ENCODE measurements around the gene PNPLA7.
"Not testable (repeated sequence)": the region's sequence is repeated elsewhere in the genome, so short reads cannot be mapped to it uniquely, and the experiment has no call there.

Gene PNPLA7

GRCh38 chr9:137575716-137576411 is 25.7 kb upstream of the PNPLA7 start:
- no peak for DNase-seq

- no peak for DNase-seq
Observed at GRCh38 chr9:137575364-137575715, 25.1 kb upstream of the PNPLA7 start.

- DNase-seq: no peak
Observed at GRCh38 chr9:137574192-137574591, 24.0 kb upstream of the PNPLA7 start.

DNA sequence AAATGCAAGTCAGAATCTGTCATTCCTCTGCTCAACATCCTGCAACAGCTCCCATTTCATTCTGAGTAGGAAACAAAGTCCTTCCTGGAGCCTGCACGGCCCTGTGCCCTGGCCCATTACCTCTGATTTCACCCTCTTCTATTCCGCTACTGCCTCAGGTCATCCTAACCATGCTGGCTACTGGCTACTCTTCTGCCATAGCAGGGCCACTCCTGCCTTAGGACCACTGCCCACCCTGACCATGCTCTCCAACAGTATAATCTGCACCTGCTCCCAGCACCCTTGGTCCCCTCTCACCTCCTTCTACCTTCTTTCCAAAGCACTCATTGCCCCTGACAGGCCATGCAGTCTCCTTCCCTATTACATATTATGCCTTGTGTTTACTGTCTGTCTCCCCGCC is 20.4 kb upstream of the PNPLA7 start:
- DNase-seq: no peak

- no peak for DNase-seq
Observed at GRCh38 chr9:137569609-137570203, 19.5 kb upstream of the PNPLA7 start.

- DNase-seq: not testable (repeated sequence)
Observed at GRCh38 chr9:137568445-137568844, 18.2 kb upstream of the PNPLA7 start.

GRCh38 chr9:137564817-137565411 is 14.7 kb upstream of the PNPLA7 start:
- no peak for DNase-seq

GRCh38 chr9:137564134-137564533 is 13.9 kb upstream of the PNPLA7 start:
- DNase-seq: no peak

GRCh38 chr9:137558127-137558526 is 7.9 kb upstream of the PNPLA7 start:
- no peak for DNase-seq

DNA sequence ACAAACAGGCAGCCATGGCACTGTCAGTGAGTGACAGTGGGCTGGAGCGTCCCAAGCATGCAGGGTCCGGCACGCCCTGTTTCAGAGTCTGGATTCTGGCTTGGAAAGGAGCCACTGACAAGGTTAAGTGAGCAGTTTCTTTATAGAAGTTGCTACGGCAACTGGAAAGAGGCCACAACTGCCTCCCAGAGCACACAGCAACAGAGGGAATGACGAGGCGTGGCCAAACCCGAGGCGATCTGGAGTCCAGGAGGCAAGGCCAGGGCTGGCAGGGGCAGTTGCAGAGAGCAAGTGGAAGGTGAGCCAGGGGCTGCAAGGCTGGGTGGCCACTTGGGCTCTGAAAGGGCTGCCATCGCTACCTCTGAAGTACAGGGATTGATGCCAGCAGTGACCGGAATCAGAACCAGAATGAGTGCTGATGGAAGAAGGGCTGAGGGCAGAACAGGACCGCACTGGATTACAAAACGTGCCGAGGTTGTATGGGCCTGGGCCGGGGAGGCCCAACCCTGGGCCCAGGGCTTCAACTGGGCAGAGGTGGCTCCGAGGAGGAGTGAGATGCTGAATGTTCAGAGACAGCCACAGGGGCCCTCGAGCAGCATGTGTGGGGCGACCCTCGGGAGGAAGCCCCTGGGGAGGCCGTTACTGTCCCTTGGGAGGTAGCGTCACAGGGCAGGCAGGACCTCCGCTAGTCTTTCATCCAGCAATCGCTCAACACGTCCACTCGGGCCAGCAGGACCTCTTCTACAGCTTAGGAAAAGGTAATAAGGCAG is 6.1 kb upstream of the PNPLA7 start:
- no peak for DNase-seq

GRCh38 chr9:137555179-137555578 is 5.0 kb upstream of the PNPLA7 start:
- DNase-seq: no peak

- no peak for DNase-seq
Observed at GRCh38 chr9:137554349-137554748, 4.1 kb upstream of the PNPLA7 start.

GRCh38 chr9:137553654-137554053 is 3.5 kb upstream of the PNPLA7 start:
- not testable (repeated sequence) for DNase-seq

- peak; percentile 88 for DNase-seq
Observed at GRCh38 chr9:137552022-137552768, 2.0 kb upstream of the PNPLA7 start.

DNA sequence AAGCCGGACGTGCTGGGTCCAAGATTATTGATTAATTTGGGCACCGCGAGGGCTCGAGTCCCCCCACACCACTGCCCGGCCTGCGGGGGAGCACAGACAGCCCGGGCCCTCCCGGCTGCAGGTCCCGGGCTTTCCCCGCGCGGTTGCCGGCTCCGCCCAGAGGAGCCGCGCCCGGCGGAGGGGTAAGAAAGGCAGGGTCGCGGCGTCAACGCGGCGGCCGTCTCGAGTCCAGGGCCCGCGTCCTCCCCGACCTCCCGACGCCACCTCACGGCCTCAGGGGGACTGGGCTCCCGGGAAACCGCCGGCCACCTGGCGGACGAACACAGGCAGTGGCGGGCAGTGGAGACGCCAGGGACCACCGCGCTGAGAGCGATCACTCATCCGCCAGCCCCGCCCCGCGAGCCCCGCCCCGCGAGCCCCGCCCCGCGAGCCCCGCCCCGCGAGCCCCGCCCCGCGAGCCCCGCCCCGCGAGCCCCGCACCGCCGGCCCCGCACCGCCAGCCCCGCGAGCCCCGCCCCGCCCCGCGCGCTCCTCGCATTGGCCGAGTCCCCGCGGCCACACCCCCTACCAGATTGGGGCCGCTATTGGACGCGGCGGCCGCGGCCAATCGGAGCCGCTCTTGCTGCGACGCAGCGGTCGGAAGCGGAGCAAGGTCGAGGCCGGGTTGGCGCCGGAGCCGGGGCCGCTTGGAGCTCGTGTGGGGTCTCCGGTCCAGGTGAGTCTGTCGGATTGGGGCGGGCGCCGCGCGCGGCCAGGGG is 1.2 kb upstream of the PNPLA7 start, which contains the start of gene MRPL41:
Gene MRPL41 (plus strand): TSS at position 616 of the 758 bp plus-strand sequence. CDS start 203 bp downstream, outside the sequence.
- peak; percentile 89 for DNase-seq

GRCh38 chr9:137550958-137551263 is 709 bp upstream of the PNPLA7 start:
- not testable (repeated sequence) for DNase-seq

DNA sequence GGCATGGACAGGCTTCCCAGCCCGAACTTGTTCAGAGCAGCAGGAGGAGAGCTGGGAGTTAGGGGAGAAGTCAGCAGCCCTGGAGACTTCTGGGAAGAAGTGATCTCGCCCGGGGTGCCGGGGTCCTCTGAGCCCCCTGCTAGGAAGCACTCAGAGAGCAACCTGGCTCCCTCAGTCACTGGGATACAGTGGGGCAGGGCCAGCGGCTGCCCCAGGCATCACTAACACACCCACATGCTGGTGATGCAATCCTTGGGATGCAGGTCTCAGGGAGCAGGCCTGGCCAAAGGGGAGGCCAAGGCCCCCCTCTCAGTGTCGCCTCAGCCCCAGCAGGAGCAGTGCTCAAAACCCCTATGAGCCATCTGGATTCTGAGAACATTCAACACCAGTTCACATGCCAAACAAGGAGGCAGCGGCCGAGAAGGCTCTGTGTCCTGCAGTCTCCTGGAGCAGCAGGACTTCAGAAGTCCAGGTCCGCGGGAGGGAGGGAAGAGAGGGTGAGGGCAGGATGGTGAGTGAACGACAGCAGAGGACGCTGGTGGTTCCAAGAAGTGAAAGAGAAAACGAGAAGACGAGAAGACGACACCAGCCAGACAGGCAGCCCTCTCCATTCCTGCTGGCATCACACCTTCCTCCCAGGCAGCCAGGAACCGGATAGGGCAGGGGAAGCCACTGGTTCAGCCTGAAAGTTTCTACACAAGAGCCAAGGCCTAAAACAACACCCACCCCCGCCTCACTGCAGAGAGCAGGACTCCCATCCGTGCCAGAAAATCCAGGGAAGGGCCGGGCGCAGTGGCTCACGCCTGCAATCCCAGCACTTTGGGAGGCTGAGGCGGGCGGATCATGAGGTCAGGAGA is 2.3 kb downstream of the PNPLA7 start:
- no peak for DNase-seq

DNA sequence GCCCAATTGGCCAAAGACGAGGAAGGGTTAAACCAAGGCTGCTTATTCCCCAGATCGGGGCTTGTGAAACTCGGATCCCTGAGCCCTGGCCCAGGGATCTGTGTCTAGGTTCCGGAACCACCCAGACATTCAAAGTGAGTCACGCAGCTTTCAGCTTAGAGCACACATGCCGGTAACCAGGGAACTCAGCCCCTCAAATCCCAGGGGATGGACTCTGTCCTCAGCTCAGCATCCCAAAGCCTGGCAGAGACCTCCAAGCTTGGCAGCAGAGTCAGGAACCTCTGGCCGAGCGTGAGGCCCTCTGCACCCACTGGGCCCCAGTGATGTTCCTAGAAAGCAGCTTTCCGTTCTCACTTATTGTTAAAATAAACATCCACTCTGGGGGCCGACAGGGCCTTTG is 5.1 kb downstream of the PNPLA7 start:
- DNase-seq: no peak

DNA sequence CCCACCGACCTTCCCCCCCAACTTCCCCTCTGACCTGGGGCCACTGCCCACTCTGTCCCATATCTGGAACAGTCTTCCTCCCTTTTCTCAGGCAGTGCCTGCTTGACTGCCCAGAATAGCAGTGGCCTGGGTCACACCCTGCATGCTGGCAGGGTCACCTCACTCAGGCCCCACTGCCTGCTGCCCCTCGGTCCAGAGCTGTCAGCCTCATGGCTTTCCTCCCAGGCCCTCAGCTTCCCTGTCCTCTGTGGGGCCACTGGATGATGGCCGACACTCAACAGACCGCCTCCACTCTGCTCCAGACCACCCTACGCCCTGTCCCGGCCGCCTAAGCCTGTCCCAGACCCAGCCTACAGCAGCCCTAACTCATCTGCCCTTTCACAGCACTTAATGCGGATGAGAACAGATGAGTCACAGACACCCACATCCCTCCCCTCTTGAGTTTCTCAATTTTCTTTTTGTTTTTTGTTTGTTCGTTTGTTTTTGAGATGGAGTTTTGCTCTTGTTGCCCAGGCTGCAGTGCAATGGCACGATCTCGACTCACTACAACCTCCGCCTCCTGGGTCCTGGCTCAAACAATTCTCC is 5.9 kb downstream of the PNPLA7 start:
- DNase-seq: no peak

DNA sequence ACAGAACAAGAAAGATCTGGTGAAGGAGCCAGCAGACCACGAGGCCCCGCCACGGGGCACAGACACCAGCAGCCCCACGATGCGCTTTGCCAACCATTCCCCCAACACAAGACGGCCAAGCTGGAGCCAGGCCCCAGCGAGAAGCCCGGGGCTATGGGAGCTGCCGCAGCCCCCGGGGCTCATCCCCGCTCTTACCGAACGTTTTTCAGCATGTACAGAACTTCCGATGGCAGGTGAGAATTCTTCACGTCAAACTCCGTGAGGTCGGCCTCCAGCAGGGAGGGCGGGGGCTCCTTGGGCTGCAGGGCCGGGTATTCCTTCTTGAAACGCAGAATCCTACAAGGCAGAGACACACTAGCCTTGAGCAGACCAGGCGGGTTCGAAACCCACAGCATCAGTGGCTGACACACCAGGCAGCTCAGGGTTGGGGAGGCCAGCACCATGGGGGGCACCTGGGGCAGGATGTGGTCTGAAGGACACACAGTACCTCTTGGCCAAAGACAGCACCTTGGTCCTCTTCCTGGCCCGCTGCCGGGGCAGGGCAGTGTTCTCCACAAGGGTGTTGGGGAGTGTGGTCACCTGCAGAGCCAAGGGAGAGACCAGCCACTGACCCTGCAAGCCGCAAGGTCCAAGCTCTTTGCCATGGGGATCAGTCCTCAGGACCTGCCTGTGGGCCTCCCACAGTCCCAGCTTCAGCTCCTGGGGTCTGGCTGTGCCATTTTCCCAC is 6.8 kb downstream of the PNPLA7 start:
- no peak for DNase-seq
